Measurements from ENCODE around the gene AGXT. TPM values are rescaled to one million over a fixed set of nuclear protein-coding genes. Genes with fewer than 3 reads are reported as not detected.

Gene AGXT
- total and polyA plus RNA-seq, 2 of the 8 experiments (the other 6 are each of a cell fraction or from before 2014, with no cell fraction given): 0.03 TPM; not detected in 1

- no peak for TF ChIP-seq CREB1 (IDR thresholded peaks at IDR 0.05)
- no peak for TF ChIP-seq POLR2A (IDR thresholded peaks at IDR 0.05; ENCODE audit: control extremely low read depth in 1 of 2, low read depth in 2 of 2, low read length in 2 of 2)
Observed at GRCh38 chr2:240919161-240919781, 50.6 kb downstream of the AGXT start (continued).

All from H1 (cell line).